GM18508 (cell line): Measurements from ENCODE around the gene UBE2K.
A peak's percentile ranks its signal among the peaks of the same experiment; 100 is the strongest.
"Not testable (repeated sequence)": the region's sequence is repeated elsewhere in the genome, so short reads cannot be mapped to it uniquely, and the experiment has no call there.

ENCODE experiments used
- ATAC-seq: cut with Tn5 transposase; IDR thresholded peaks from one replicate; pipeline ENCODE4 v1.9.1; 2021; ENCODE audit warnings: moderate number of reproducible peaks; ENCODE audit not compliant: insufficient read depth, unreplicated experiment

The UBE2K gene

GRCh38 chr4:39697740-39698423 lies at the start of gene UBE2K:
Gene UBE2K, plus strand, starts transcription at chr4:39698136. Its CDS starts 192 bp downstream, at chr4:39698328.
- no peak for ATAC-seq

GRCh38 chr4:39648213-39648612 lies 49.7 kb upstream of the UBE2K start:
- no peak for ATAC-seq

- no peak for ATAC-seq
Measured at GRCh38 chr4:39648827-39649558, 48.9 kb upstream of the UBE2K start.

GRCh38 chr4:39649639-39650265 lies 48.2 kb upstream of the UBE2K start:
- no peak for ATAC-seq

GRCh38 chr4:39651586-39651985 lies 46.4 kb upstream of the UBE2K start:
- not testable (repeated sequence) for ATAC-seq

- no peak for ATAC-seq
Measured at GRCh38 chr4:39655211-39655610, 42.7 kb upstream of the UBE2K start.

- no peak for ATAC-seq
Measured at GRCh38 chr4:39655876-39656275, 42.1 kb upstream of the UBE2K start.

- ATAC-seq = not testable (repeated sequence)
Measured at GRCh38 chr4:39656638-39657037, 41.3 kb upstream of the UBE2K start.

GRCh38 chr4:39657465-39657864 lies 40.5 kb upstream of the UBE2K start:
- ATAC-seq = peak; percentile 61

- ATAC-seq = no peak
Measured at GRCh38 chr4:39658756-39659155, 39.2 kb upstream of the UBE2K start.

- no peak for ATAC-seq
Measured at GRCh38 chr4:39660045-39660444, 37.9 kb upstream of the UBE2K start.

GRCh38 chr4:39660757-39661156 lies 37.2 kb upstream of the UBE2K start:
- ATAC-seq = no peak

GRCh38 chr4:39662683-39663082 lies 35.3 kb upstream of the UBE2K start:
- no peak for ATAC-seq

GRCh38 chr4:39664828-39665731 lies 32.9 kb upstream of the UBE2K start:
- no peak for ATAC-seq

GRCh38 chr4:39667706-39668105 lies 30.2 kb upstream of the UBE2K start:
- ATAC-seq = no peak

GRCh38 chr4:39668887-39669286 lies 29.0 kb upstream of the UBE2K start:
- no peak for ATAC-seq

- ATAC-seq = not testable (repeated sequence)
Measured at GRCh38 chr4:39670296-39670695, 27.6 kb upstream of the UBE2K start.

GRCh38 chr4:39675681-39676080 lies 22.3 kb upstream of the UBE2K start:
- ATAC-seq = not testable (repeated sequence)

- ATAC-seq = not testable (repeated sequence)
Measured at GRCh38 chr4:39681003-39681402, 16.9 kb upstream of the UBE2K start.

- no peak for ATAC-seq
Measured at GRCh38 chr4:39682138-39682537, 15.8 kb upstream of the UBE2K start.
